ENCODE results near the gene SMYD1. TPM values are rescaled to one million over a fixed set of nuclear protein-coding genes. Genes with fewer than 3 reads are reported as not detected.

Gene SMYD1
- total RNA-seq, 1 experiment from 2014 or later, result not detected

DNA sequence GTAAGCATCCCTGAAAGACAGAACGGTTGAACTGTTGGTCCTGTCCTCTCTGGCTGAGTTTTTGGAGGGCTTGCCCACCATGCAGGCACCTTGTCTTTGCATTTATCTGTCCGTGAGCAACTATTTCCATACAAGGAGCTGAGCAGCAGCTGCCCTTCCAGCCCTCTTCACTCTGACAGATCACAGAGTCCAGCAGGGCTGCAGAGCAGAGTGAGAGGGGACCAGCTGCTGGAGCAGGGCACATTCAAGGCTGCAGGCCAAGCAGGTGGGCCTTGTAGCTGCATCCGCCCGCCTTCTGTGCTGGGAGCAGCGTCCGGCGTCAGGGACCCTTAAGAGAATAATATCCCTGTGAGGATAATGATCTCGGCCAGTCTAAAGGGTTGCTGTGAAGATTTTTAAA is 9.5 kb downstream of the SMYD1 start (continued):
- no peak for TF ChIP-seq YY1 (IDR thresholded peaks at IDR 0.05; ENCODE audit: extremely low read depth, insufficient replicate concordance, low read depth, low read length)
- TF ChIP-seq EZH2 (IDR thresholded peaks at IDR 0.05), result no peak
- TF ChIP-seq CBX3 (IDR thresholded peaks at IDR 0.05; ENCODE audit: low read depth), result no peak
- TF ChIP-seq ZNF274 (IDR thresholded peaks at IDR 0.05; ENCODE audit: low read depth, low read length), result no peak
- no peak for TF ChIP-seq FOSL1 (IDR thresholded peaks at IDR 0.05; ENCODE audit: low read depth)
- TF ChIP-seq RAD21 (IDR thresholded peaks at IDR 0.05; ENCODE audit: low read depth), result no peak
- TF ChIP-seq SIN3A (IDR thresholded peaks at IDR 0.05; ENCODE audit: low read depth), result no peak
- no peak for TF ChIP-seq SRF (IDR thresholded peaks at IDR 0.05; ENCODE audit: low read depth)
- TF ChIP-seq EGR1 (IDR thresholded peaks at IDR 0.05; ENCODE audit: low read depth), result no peak
- TF ChIP-seq, protein P1, sequence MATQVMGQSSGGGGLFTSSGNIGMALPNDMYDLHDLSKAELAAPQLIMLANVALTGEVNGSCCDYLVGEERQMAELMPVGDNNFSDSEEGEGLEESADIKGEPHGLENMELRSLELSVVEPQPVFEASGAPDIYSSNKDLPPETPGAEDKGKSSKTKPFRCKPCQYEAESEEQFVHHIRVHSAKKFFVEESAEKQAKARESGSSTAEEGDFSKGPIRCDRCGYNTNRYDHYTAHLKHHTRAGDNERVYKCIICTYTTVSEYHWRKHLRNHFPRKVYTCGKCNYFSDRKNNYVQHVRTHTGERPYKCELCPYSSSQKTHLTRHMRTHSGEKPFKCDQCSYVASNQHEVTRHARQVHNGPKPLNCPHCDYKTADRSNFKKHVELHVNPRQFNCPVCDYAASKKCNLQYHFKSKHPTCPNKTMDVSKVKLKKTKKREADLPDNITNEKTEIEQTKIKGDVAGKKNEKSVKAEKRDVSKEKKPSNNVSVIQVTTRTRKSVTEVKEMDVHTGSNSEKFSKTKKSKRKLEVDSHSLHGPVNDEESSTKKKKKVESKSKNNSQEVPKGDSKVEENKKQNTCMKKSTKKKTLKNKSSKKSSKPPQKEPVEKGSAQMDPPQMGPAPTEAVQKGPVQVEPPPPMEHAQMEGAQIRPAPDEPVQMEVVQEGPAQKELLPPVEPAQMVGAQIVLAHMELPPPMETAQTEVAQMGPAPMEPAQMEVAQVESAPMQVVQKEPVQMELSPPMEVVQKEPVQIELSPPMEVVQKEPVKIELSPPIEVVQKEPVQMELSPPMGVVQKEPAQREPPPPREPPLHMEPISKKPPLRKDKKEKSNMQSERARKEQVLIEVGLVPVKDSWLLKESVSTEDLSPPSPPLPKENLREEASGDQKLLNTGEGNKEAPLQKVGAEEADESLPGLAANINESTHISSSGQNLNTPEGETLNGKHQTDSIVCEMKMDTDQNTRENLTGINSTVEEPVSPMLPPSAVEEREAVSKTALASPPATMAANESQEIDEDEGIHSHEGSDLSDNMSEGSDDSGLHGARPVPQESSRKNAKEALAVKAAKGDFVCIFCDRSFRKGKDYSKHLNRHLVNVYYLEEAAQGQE (IDR thresholded peaks at IDR 0.05; ENCODE audit: low read depth), result no peak
- TF ChIP-seq ELF1 (IDR thresholded peaks at IDR 0.05; ENCODE audit: borderline replicate concordance, low read depth), result no peak

DNA sequence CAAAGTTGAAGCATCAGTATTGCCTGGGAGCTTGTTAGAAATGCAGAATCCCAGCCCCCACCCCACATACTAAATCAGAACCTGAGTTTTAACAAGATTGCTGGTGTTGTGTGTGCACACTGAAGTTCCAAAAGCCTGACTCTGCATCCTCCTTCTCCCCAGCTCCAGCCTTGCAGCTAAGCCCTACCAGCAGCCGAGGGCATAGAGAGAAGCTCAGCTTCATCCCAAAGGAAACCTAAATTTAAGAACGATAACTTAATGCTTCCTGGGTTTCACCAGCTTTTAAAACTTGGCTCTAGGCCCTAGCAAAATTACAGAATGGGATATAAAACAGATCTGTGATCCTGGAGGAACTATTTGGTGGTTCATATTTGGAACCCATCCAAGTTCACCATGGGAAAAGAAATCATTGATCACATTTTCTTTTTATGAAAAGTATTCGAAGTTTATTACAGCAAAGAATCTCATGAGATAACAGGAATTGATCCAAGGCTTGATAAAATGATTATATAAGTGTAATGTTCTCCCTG is 11.1 kb downstream of the SMYD1 start:
- POLR2A ChIA-PET, result no interaction called here
- H3K9me2 ChIP-seq (ENCODE audit: insufficient read depth), result no peaks in the 10 kb centered on the region
- TF ChIP-seq EGR1 (IDR thresholded peaks at IDR 0.05; ENCODE audit: low read depth) (no peak), POLR2AphosphoS5 (IDR thresholded peaks at IDR 0.05; ENCODE audit: low read depth, low read length) (no peak), YY1 (IDR thresholded peaks at IDR 0.05; ENCODE audit: extremely low read depth, insufficient replicate concordance, low read depth, low read length) (no peak), FOSL1 (IDR thresholded peaks at IDR 0.05; ENCODE audit: low read depth) (no peak), POLR2A (IDR thresholded peaks at IDR 0.05; ENCODE audit: borderline replicate concordance, extremely low read depth, insufficient read depth, insufficient read length) (no peak), ZFX (IDR thresholded peaks at IDR 0.05) (no peak), SIN3A (IDR thresholded peaks at IDR 0.05; ENCODE audit: low read depth) (no peak), ZNF274 (IDR thresholded peaks at IDR 0.05; ENCODE audit: low read depth, low read length) (no peak), EZH2phosphoT487 (IDR thresholded peaks at IDR 0.05; ENCODE audit: borderline replicate concordance) (no peak), TCF7L2 (IDR thresholded peaks at IDR 0.05; ENCODE audit: borderline replicate concordance, extremely low read depth, insufficient read depth, insufficient read length) (no peak), RAD21 (IDR thresholded peaks at IDR 0.05; ENCODE audit: low read depth) (no peak), JUND (IDR thresholded peaks at IDR 0.05) (no peak), SRF (IDR thresholded peaks at IDR 0.05; ENCODE audit: low read depth) (no peak)
- TF ChIP-seq, protein P2, sequence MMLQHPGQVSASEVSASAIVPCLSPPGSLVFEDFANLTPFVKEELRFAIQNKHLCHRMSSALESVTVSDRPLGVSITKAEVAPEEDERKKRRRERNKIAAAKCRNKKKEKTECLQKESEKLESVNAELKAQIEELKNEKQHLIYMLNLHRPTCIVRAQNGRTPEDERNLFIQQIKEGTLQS (IDR thresholded peaks at IDR 0.05), result no peak
- TF ChIP-seq, protein P3, sequence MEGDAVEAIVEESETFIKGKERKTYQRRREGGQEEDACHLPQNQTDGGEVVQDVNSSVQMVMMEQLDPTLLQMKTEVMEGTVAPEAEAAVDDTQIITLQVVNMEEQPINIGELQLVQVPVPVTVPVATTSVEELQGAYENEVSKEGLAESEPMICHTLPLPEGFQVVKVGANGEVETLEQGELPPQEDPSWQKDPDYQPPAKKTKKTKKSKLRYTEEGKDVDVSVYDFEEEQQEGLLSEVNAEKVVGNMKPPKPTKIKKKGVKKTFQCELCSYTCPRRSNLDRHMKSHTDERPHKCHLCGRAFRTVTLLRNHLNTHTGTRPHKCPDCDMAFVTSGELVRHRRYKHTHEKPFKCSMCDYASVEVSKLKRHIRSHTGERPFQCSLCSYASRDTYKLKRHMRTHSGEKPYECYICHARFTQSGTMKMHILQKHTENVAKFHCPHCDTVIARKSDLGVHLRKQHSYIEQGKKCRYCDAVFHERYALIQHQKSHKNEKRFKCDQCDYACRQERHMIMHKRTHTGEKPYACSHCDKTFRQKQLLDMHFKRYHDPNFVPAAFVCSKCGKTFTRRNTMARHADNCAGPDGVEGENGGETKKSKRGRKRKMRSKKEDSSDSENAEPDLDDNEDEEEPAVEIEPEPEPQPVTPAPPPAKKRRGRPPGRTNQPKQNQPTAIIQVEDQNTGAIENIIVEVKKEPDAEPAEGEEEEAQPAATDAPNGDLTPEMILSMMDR (IDR thresholded peaks at IDR 0.05 in 2 of 3, conservative IDR thresholded peaks at IDR 0.05 in 1 of 3; ENCODE audit: borderline replicate concordance in 1 of 3, insufficient read depth in 1 of 3, low read depth in 2 of 3, low read length in 2 of 3), result no peak
- TF ChIP-seq, protein P4, sequence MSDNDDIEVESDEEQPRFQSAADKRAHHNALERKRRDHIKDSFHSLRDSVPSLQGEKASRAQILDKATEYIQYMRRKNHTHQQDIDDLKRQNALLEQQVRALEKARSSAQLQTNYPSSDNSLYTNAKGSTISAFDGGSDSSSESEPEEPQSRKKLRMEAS (IDR thresholded peaks at IDR 0.05), result no peak

More for the DNA sequence above, 11.1 kb downstream of the SMYD1 start:
- Histone ChIP-seq H3K4me1 (ENCODE audit: control insufficient read depth in 1 of 2, insufficient read depth in 2 of 2, low read length in 2 of 2) (peaks cover 0 to 5% of the 10 kb centered on the region in 2 experiments; a peak in 2 of 4 replicates), H3K79me2 (ENCODE audit: insufficient read depth, low read length) (no peaks in the 10 kb centered on the region), H4K20me1 (ENCODE audit: insufficient read depth) (no peaks in the 10 kb centered on the region), H3K9ac (ENCODE audit: low read length) (no peak overlapping the region), H3K27me3 (ENCODE audit: insufficient read depth, low read length) (no peaks in the 10 kb centered on the region), H3K9me3 (ENCODE audit: control insufficient read depth in 1 of 2, insufficient read depth in 1 of 2, low read depth in 1 of 2, low read length in 2 of 2) (no peaks in the 10 kb centered on the region), H3K36me3 (ENCODE audit: control insufficient read depth in 1 of 2, insufficient read depth in 2 of 2, low read length in 2 of 2) (no peaks in the 10 kb centered on the region), H3K4me3 (replicated peaks in 1 of 2; ENCODE audit: low read depth in 1 of 2, low read length in 2 of 2) (no peak overlapping the region), H3K27ac (ENCODE audit: low read depth, low read length) (no peak overlapping the region), H3K4me2 (ENCODE audit: low read length) (no peak overlapping the region), H2AFZ (ENCODE audit: low read depth, low read length, poor library complexity, severe bottlenecking) (no peak overlapping the region)
- ChIA-PET CTCF (interaction anchor here (1.3 kb wide), 1 partner anchor 19 kb away, joined by 5 read pairs; no protein-coding TSS in a partner anchor), RAD21 (ENCODE audit: low non-redundant PET in 1 of 2, low total read pairs in 2 of 2, uncharacterized antibody in 2 of 2, unreplicated experiment in 2 of 2) (no interaction called here)
- DNase-seq (ENCODE audit: low read depth, low spot score) (no peak), ATAC-seq (no peak)
- intact Hi-C loops (cut with micrococcal nuclease), result no loop called here
- no TSS peak for BruUV-seq (replicated peaks)

Data from HCT116 (cell line).